SK-N-SH treated with all-trans-retinoic acid at 6 μM for 48 hours (cell line): ENCODE results near the gene CFAP73.

Source experiments
- CSRNP3 ChIP-seq: fragments of 250-450 bp; sonication (Bioruptor Pico); IDR thresholded peaks from 2 replicates; pipeline ENCODE4 v1.5.1; 2021; ENCODE audit warnings: mild to moderate bottlenecking, moderate library complexity
- RARB ChIP-seq: fragments of 250-450 bp; sonication (Bioruptor Pico); IDR thresholded peaks from 2 replicates; pipeline ENCODE4 v1.8.0; 2021; ENCODE audit warnings: mild to moderate bottlenecking, moderate library complexity
- TCF4 ChIP-seq: fragments of 250-450 bp; sonication (Bioruptor Pico); IDR thresholded peaks from 2 replicates; pipeline ENCODE4 v1.8.0; 2021; ENCODE audit warnings: mild to moderate bottlenecking, moderate library complexity, borderline replicate concordance
- ZNF565 ChIP-seq: fragments of 450-650 bp; formaldehyde crosslinking; conservative IDR thresholded peaks from 2 replicates; pipeline ENCODE4 v1.5.0; 2020; ENCODE audit warnings: low read depth, mild to moderate bottlenecking, moderate library complexity

- TF ChIP-seq RARB (no peak), TCF4 (CRISPR knock-in tag) (no peak), ZNF565 (no peak), CSRNP3 (no peak)
These were observed 41.7 kb downstream of the CFAP73 start for GRCh38 chr12:113191227-113191626.
